Fibroblast of lung (primary cell): Measurements from ENCODE around the gene COL18A1.

ENCODE experiments used
- CTCF ChIP-seq, 2 donors: IDR thresholded peaks in 1 of 2; conservative IDR thresholded peaks in 1 of 2; 1 replicate in 1 of 2; 2 replicates in 1 of 2; pipeline ENCODE4 v1.5.1; 2011 to 2012; ENCODE audit warnings: low read length in 2 of 2, control low read depth in 1 of 2, inconsistent platforms in 1 of 2, low read depth in 1 of 2, mild to moderate bottlenecking in 1 of 2
- EZH2 ChIP-seq: IDR thresholded peaks from 2 replicates; pipeline ENCODE4 v1.5.1; 2012; ENCODE audit warnings: low read length, control low read depth, mild to moderate bottlenecking; ENCODE audit errors: missing control alignments

DNA sequence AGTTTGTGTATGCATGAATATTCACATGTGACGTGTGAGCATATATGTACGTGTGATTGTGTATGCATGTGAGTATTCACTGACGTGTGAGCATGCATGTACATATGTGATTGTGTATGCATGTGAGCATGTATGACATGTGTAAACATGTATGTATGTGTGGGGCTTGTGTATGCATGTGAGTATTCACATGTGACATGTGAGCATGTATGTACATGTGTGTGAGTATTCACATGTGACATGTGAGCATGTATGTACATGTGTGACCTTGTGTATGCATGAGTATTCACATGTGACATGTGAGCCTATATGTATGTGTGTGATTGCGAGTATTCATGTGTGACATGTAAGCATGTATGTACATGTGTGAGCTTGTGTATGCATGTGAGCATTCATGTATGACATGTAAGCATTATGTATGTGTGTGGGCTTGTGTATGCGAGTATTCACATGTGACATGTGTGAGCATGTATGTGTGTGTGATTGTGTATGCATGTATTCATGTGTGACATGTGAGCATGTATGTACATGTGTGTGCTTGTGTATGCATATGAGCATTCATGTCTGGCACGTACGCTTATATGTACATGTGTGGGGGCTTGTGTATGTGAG lies 47.8 kb downstream of the COL18A1 start:
- no peak for TF ChIP-seq CTCF (conservative IDR thresholded peaks at IDR 0.05 in 1 of 2, IDR thresholded peaks at IDR 0.05 in 1 of 2; ENCODE audit: low read depth in 1 of 2, low read length in 2 of 2)
- TF ChIP-seq EZH2, result no peak
